Small intestine (tissue), 7 donors: ENCODE data around the gene UBTF. TPM values are rescaled to one million over a fixed set of nuclear protein-coding genes. Genes with fewer than 3 reads are reported as not detected.

Experiments
- DNase-seq, 2 donors: peaks; one replicate each; pipeline versions ENCODE4 v3.0.0 to v3.0.0-alpha.2; 2013
- FAIRE-seq: peaks from 2 replicates; lab custom pipeline; 2012; peaks lifted over from hg19 to GRCh38; lab: Jason Lieb, UNC
- H3K27ac ChIP-seq, 3 donors: one replicate each; pipeline ENCODE4 v1.5.1; 2013; ENCODE audit warnings: low read length in 2 of 3, mild to moderate bottlenecking in 2 of 3, control low read depth in 1 of 3, inconsistent platforms in 1 of 3, low read depth in 1 of 3, moderate library complexity in 1 of 3
- H3K27me3 ChIP-seq, 3 donors: one replicate each; pipeline ENCODE4 v1.6.1; 2013; ENCODE audit warnings: low read length in 3 of 3, inconsistent platforms in 1 of 3; ENCODE audit not compliant: control insufficient read depth in 3 of 3, insufficient read depth in 3 of 3
- H3K36me3 ChIP-seq, 3 donors: one replicate each; pipeline ENCODE4 v1.6.1; 2013; ENCODE audit warnings: low read length in 3 of 3, inconsistent platforms in 1 of 3, low read depth in 1 of 3, mild to moderate bottlenecking in 1 of 3, moderate library complexity in 1 of 3; ENCODE audit not compliant: control insufficient read depth in 3 of 3, insufficient read depth in 2 of 3
- H3K4me1 ChIP-seq, 3 donors: one replicate each; pipeline ENCODE4 v1.6.1; 2013; ENCODE audit warnings: low read length in 2 of 3, inconsistent platforms in 1 of 3, low read depth in 1 of 3, mild to moderate bottlenecking in 1 of 3, moderate library complexity in 1 of 3; ENCODE audit not compliant: control insufficient read depth in 3 of 3, insufficient read depth in 2 of 3
- H3K4me3 ChIP-seq, 3 donors: one replicate each; pipeline ENCODE4 v1.5.1; 2013; ENCODE audit warnings: low read length in 3 of 3, control low read depth in 1 of 3, inconsistent platforms in 1 of 3, low read depth in 1 of 3, mild to moderate bottlenecking in 1 of 3, moderate library complexity in 1 of 3
- H3K9me3 ChIP-seq, 2 donors: one replicate each; pipeline ENCODE4 v1.6.1; 2013; ENCODE audit warnings: low read depth in 1 of 2, low read length in 1 of 2; ENCODE audit not compliant: control insufficient read depth in 2 of 2, insufficient read depth in 1 of 2
- WGBS, 3 donors: extraction: QIAGEN DNeasy Blood & Tissue Kit; methylation state at CpG; one replicate each; pipeline ENCODE4 v1.1.7; 2013; 5-methylcytosine and 5-hydroxymethylcytosine counted together
- polyA plus RNA-seq, 4 donors: library from polyadenylated mRNA; stranded (reverse) in 3 of 4; unstranded in 1 of 4; fragments of 200-250 nt in 3 of 4; fragments of 120-200 nt in 1 of 4; gene quantifications; one replicate each; pipeline versions ENCODE4 v1.2.1 to v1.2.3, GENCODE V29; 2013
- donor health status: healthy with polysubstance abuse.
- donor health status: control.
- donor health status: control.
- donor health status: Bipolar disorder and iron deficiency.
- donor health status: healthy.

Gene UBTF
- polyA plus RNA-seq, 4 donors = 32.7 to 61.8 (median 38.2) TPM

- WGBS, 3 donors = 81 to 84% (median 82%) methylated on average over 6 of the region's 6 CpGs
- FAIRE-seq = no peak
- Histone ChIP-seq H3K4me1 (peaks cover 0 to 8% (median 0%) of the 10 kb centered on the region in 3 donors), H3K4me3 (no peak overlapping the region), H3K27ac (no peak overlapping the region), H3K27me3 (no peaks in the 10 kb centered on the region), H3K9me3 (no peaks in the 10 kb centered on the region), H3K36me3 (peaks cover 10 to 60% (median 22%) of the 10 kb centered on the region in 3 donors)
- DNase-seq = no peak
Observed at GRCh38 chr17:44206825-44207155, 12.7 kb downstream of the UBTF start.

GRCh38 chr17:44205962-44206824 is 13.3 kb downstream of the UBTF start:
- Histone ChIP-seq H3K4me3 (no peak overlapping the region), H3K9me3 (no peaks in the 10 kb centered on the region), H3K4me1 (peaks cover 0 to 9% (median 0%) of the 10 kb centered on the region in 3 donors), H3K27ac (no peak overlapping the region), H3K27me3 (no peaks in the 10 kb centered on the region), H3K36me3 (peaks cover 10 to 54% (median 22%) of the 10 kb centered on the region in 3 donors)
- DNase-seq (no peak), FAIRE-seq (no peak)
- WGBS, 3 donors = 61 to 66% (median 64%) methylated on average over 13 of the region's 13 CpGs

DNA sequence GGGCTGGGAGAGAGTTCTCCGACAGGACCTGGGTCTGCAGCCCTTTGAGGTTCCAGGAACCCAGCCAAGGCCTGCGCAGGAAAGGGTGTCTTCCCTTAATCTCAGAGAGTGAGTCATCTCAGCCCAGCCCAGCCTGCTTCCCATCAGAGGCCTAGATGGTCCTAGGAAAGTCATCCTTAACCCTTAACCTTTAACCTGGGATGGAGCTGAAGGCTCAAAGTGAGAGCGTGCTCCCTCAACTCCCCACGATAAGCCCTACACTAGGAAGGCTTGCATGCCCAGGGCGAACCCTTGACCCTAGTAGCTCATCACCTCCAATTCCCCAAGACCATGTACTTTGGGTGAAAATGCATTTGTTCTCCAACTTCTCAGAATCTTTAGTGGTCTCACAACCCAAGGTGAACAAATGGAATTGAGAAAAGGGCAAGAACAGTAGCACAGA is 15.0 kb downstream of the UBTF start:
- no peak overlapping the region for H3K27ac ChIP-seq
- 30 to 53% (median 40%) methylated on average over 5 of the region's 5 CpGs for WGBS, 3 donors

GRCh38 chr17:44203731-44204440 is 15.6 kb downstream of the UBTF start:
- no peaks in the 10 kb centered on the region for H3K27me3 ChIP-seq
- no peaks in the 10 kb centered on the region for H3K9me3 ChIP-seq
- WGBS, 3 donors = 58 to 61% (median 59%) methylated on average over 9 of the region's 9 CpGs
- no peak overlapping the region for H3K4me3 ChIP-seq
- no peak for FAIRE-seq
- peak in 1 of 2 donors; percentile 48 for DNase-seq
- peak overlapping the region in 1 of 3 donors; percentile 30 for H3K27ac ChIP-seq
- peaks cover 6 to 32% (median 14%) of the 10 kb centered on the region in 3 donors for H3K36me3 ChIP-seq
- H3K4me1 ChIP-seq = peaks cover 0 to 6% (median 0%) of the 10 kb centered on the region in 3 donors

More for the DNA sequence above, 15.0 kb downstream of the UBTF start:
- Histone ChIP-seq H3K36me3 (peaks cover 8 to 38% (median 19%) of the 10 kb centered on the region in 3 donors), H3K9me3 (no peaks in the 10 kb centered on the region), H3K4me1 (peaks cover 0 to 6% (median 0%) of the 10 kb centered on the region in 3 donors), H3K27me3 (no peaks in the 10 kb centered on the region), H3K4me3 (no peak overlapping the region)
- DNase-seq (peak in 1 of 2 donors; percentile 56), FAIRE-seq (no peak)

GRCh38 chr17:44202756-44203155 is 16.7 kb downstream of the UBTF start:
- Histone ChIP-seq H3K36me3 (peaks cover 2 to 21% (median 10%) of the 10 kb centered on the region in 3 donors), H3K27ac (no peak overlapping the region), H3K4me3 (no peak overlapping the region), H3K27me3 (no peaks in the 10 kb centered on the region), H3K9me3 (no peaks in the 10 kb centered on the region), H3K4me1 (peaks cover 0 to 14% (median 3%) of the 10 kb centered on the region in 3 donors)
- WGBS, 3 donors = 83 to 90% (median 84%) methylated on average over 4 of the region's 4 CpGs
- FAIRE-seq = no peak
- DNase-seq = no peak

DNA sequence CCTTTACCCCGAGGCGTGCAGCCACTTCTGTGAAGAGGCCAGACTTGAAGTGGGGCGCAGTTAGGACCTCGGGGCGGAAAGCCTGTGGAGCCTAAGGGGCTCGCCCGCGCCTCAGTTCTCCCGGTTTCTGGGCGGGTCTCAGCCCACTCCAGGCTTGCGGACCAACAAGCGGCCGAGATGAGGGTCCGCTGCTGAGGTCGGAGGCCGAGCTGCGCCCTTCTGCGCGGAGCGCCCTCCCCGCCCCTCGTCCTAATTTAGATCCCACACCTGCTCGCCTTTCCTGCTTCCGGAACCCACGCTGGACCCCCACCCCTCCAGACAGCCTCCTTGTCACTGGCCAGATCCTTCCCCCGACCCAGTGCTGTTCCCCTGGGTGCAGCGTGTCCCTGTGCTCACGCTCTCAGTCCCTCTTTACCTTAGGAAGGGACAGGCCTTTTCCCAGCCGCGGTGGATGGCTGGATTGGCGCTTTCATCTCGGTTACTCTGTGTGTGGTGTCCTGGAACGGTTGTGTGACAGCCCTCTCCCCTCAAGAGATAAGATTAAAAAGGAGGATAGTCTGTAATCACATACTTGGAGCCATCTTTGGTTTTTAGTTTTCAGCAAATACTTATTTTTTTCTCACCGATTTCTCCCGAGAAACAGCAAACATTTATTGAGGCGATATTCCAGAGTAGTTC is 18.9 kb downstream of the UBTF start:
- 5 to 6% (median 5%) methylated on average over 29 to 36 of the region's 36 CpGs for WGBS, 3 donors
- DNase-seq = peak in 1 of 2 donors; percentile 24
- no peak for FAIRE-seq

GRCh38 chr17:44199553-44200477 is 19.7 kb downstream of the UBTF start, which contains the start of gene ATXN7L3:
Gene ATXN7L3, minus strand, starts transcription at chr17:44199884. Its CDS starts 1,814 bp downstream, at chr17:44198070.
- peak; percentile 98 to 100 for DNase-seq
- peaks cover 0 to 22% (median 3%) of the 10 kb centered on the region in 3 donors for H3K4me1 ChIP-seq
- peaks cover 9 to 27% (median 11%) of the 10 kb centered on the region in 3 donors for H3K36me3 ChIP-seq
- FAIRE-seq = no peak
- H3K27ac ChIP-seq = peak within 1 kb of the TSS; percentile 96 to 99 (median 99)
- WGBS, 3 donors = 1 to 2% (median 1%) methylated on average over 35 to 126 of the region's 126 CpGs
- peak within 1 kb of the TSS; percentile 80 to 96 (median 88) for H3K4me3 ChIP-seq
- no peaks in the 10 kb centered on the region for H3K9me3 ChIP-seq
- no peaks in the 10 kb centered on the region for H3K27me3 ChIP-seq

More for the DNA sequence above, 18.9 kb downstream of the UBTF start:
- H3K36me3 ChIP-seq = peaks cover 3 to 19% (median 8%) of the 10 kb centered on the region in 3 donors
- H3K4me1 ChIP-seq = peaks cover 0 to 22% (median 3%) of the 10 kb centered on the region in 3 donors
- H3K27ac ChIP-seq = peak overlapping the region; percentile 65 to 99 (median 99)
- peak overlapping the region; percentile 50 to 88 (median 80) for H3K4me3 ChIP-seq
- no peaks in the 10 kb centered on the region for H3K9me3 ChIP-seq
- H3K27me3 ChIP-seq = no peaks in the 10 kb centered on the region
